Natural killer cell (primary cell): ENCODE data around the gene TANGO2. TPM values are rescaled to one million over a fixed set of nuclear protein-coding genes. Genes with fewer than 3 reads are reported as not detected.

ENCODE experiments used
- ATAC-seq, 3 donors: fragments of 150-1000 bp in 2 of 3; fragments of 200-7000 bp in 1 of 3; cut with Tn5 transposase; 1 replicate in 1 of 3; 2 replicates in 2 of 3; pipeline ENCODE4 v1.10.0; 2021; ENCODE audit warnings: mild to moderate bottlenecking in 2 of 3, moderate library complexity in 2 of 3
- DNase-seq, 2 donors: peaks; one replicate each; pipeline versions ENCODE4 v3.0.0 to v3.0.0-alpha.2; 2013 to 2021; ENCODE audit warnings: mixed read lengths in 1 of 2
- H3K27ac ChIP-seq: one replicate; pipeline ENCODE4 v1.5.1; 2013; ENCODE audit warnings: mild to moderate bottlenecking, low read length
- H3K27me3 ChIP-seq: one replicate; pipeline ENCODE4 v1.6.1; 2013; ENCODE audit warnings: low read length; ENCODE audit not compliant: control insufficient read depth, insufficient read depth
- H3K36me3 ChIP-seq: one replicate; pipeline ENCODE4 v1.6.1; 2013; ENCODE audit warnings: low read length; ENCODE audit not compliant: control insufficient read depth, insufficient read depth
- H3K4me1 ChIP-seq: one replicate; pipeline ENCODE4 v1.6.1; 2013; ENCODE audit warnings: low read length; ENCODE audit not compliant: control insufficient read depth, insufficient read depth
- H3K4me3 ChIP-seq: one replicate; pipeline ENCODE4 v1.5.1; 2013; ENCODE audit warnings: low read length
- H3K9me3 ChIP-seq: one replicate; pipeline ENCODE4 v1.6.1; 2013; ENCODE audit warnings: low read length; ENCODE audit not compliant: control insufficient read depth, insufficient read depth
- H3K27ac Mint-ChIP-seq, 2 donors: one replicate each; pipeline ENCODE4 v1.8.0; 2022; ENCODE audit warnings: mild to moderate bottlenecking in 2 of 2, mixed read lengths in 2 of 2, moderate library complexity in 1 of 2
- H3K27me3 Mint-ChIP-seq, 2 donors: one replicate each; pipeline ENCODE4 v1.8.0; 2022; ENCODE audit warnings: low read depth in 2 of 2, mixed read lengths in 2 of 2
- H3K36me3 Mint-ChIP-seq: one replicate; pipeline ENCODE4 v1.8.0; 2022; ENCODE audit warnings: mixed read lengths
- H3K4me1 Mint-ChIP-seq, 2 donors: one replicate each; pipeline ENCODE4 v1.8.0; 2022; ENCODE audit warnings: mixed read lengths in 2 of 2
- H3K4me3 Mint-ChIP-seq: one replicate; pipeline ENCODE4 v1.8.0; 2022; ENCODE audit warnings: mild to moderate bottlenecking, moderate library complexity, mixed read lengths
- H3K9me3 Mint-ChIP-seq, 2 donors: one replicate each; pipeline ENCODE4 v1.8.0; 2022; ENCODE audit warnings: mixed read lengths in 2 of 2
- WGBS: methylation state at CpG from one replicate; pipeline ENCODE4 v1.1.7; 2013; ENCODE audit warnings: missing lambda C conversion rate; ENCODE audit not compliant: insufficient coverage; 5-methylcytosine and 5-hydroxymethylcytosine counted together
- intact Hi-C: fragments of 100-400 bp; cut with micrococcal nuclease; formaldehyde crosslinking; loops from one replicate; pipeline ENCODE4 v1.14.2; 2022
- total RNA-seq, 4 donors: library from RNA; stranded (reverse); fragments of 120-200 nt in 1 of 4; gene quantifications; one replicate each; pipeline versions ENCODE4 v1.2.3 to v1.2.4, GENCODE V29; 2013 to 2022
- TF ChIP-seq, protein P1 (sequence below): fragments of 200-600 bp; IDR thresholded peaks from one replicate; pipeline ENCODE4 v1.8.0; 2022; ENCODE audit warnings: antibody characterized with exemption

TANGO2 gene
- total RNA-seq, 3 donors from 2014 or later (not counting 1 experiment from before 2014, with no cell fraction given): 33.3 to 53.0 (median 46.2) TPM

DNA sequence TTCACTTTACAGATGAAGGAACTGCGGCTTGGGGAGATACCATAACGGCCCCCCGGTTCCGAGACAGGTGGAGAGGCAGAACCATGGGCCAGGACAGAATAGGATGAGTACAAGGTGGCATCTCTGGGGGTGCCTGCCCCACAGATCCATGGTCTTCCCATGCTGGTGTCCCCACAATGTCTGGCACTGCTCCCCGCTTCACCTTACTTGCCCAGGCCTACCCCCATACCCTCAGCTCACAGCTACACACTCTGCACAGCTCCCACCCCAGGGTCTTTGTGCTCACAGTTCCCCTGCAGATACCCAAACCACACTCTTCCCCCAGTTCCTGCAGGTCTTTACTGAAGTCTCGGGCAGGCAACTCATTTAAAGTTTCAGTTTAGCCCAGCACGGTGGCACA, 47.7 kb downstream of the TANGO2 start:
- H3K27ac Mint-ChIP-seq: no peak overlapping the region
- Histone ChIP-seq H3K9me3 (no peaks in the 10 kb centered on the region), H3K4me3 (no peak overlapping the region), H3K27ac (no peak overlapping the region), H3K27me3 (no peaks in the 10 kb centered on the region), H3K36me3 (peaks cover 10% of the 10 kb centered on the region), H3K4me1 (peaks cover 11% of the 10 kb centered on the region)
- peaks cover 0 to 8% of the 10 kb centered on the region in 2 donors for H3K4me1 Mint-ChIP-seq
- 89% methylated on average over 7 of the region's 7 CpGs for WGBS
- no peaks in the 10 kb centered on the region for H3K36me3 Mint-ChIP-seq
- DNase-seq (no peak), ATAC-seq (no peak)
- no peak overlapping the region for H3K4me3 Mint-ChIP-seq
- H3K27me3 Mint-ChIP-seq: no peaks in the 10 kb centered on the region
- TF ChIP-seq, protein P1, sequence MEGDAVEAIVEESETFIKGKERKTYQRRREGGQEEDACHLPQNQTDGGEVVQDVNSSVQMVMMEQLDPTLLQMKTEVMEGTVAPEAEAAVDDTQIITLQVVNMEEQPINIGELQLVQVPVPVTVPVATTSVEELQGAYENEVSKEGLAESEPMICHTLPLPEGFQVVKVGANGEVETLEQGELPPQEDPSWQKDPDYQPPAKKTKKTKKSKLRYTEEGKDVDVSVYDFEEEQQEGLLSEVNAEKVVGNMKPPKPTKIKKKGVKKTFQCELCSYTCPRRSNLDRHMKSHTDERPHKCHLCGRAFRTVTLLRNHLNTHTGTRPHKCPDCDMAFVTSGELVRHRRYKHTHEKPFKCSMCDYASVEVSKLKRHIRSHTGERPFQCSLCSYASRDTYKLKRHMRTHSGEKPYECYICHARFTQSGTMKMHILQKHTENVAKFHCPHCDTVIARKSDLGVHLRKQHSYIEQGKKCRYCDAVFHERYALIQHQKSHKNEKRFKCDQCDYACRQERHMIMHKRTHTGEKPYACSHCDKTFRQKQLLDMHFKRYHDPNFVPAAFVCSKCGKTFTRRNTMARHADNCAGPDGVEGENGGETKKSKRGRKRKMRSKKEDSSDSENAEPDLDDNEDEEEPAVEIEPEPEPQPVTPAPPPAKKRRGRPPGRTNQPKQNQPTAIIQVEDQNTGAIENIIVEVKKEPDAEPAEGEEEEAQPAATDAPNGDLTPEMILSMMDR: no peak
- intact Hi-C loops: no loop called here
- H3K9me3 Mint-ChIP-seq: no peaks in the 10 kb centered on the region

DNA sequence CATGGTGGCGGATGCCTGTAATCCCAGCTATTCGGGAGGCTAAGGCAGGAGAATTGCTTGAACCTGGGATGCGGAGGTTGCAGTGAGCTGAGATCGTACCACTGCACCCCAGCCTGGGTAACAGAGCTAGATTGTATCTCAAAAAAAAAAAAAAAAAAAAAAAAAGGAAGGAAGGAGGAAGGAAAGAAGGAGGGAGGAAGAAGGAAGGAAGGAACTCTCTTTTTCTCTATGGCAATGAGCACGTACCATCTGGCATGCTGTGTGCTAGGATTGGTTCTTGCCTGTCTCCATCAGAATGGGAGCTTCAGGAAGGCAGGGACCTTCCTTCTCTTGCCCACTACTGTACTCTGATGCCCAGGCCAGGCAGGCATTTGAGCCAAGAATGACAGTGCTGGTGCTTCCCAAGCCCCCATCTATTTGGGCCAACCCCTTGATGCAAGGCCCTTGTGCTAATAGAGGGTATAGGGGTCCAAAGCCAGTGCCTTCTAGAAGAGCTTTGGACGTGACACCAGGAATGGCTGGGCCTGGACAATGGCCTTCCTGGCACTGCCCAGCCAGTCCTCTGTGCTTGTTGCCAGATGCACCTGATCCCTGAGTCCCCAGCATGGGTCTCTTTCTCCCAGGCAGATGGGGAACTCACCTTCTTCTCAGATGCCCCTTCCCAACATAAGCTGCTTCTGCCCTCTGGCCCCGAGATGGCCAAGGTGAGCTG, 48.6 kb downstream of the TANGO2 start:
- TF ChIP-seq, protein P1: no peak
- WGBS: 93% methylated on average over 7 of the region's 7 CpGs
- H3K9me3 ChIP-seq: no peaks in the 10 kb centered on the region
- no peak overlapping the region for H3K4me3 ChIP-seq
- no peak overlapping the region for H3K27ac ChIP-seq
- no peak overlapping the region for H3K27ac Mint-ChIP-seq
- peaks cover 3% of the 10 kb centered on the region for H3K4me1 ChIP-seq
- no peaks in the 10 kb centered on the region for H3K4me1 Mint-ChIP-seq
- H3K36me3 Mint-ChIP-seq: no peaks in the 10 kb centered on the region
- intact Hi-C loops: no loop called here
- ATAC-seq: no peak
- H3K27me3 ChIP-seq: no peaks in the 10 kb centered on the region
- no peak overlapping the region for H3K4me3 Mint-ChIP-seq
- no peaks in the 10 kb centered on the region for H3K9me3 Mint-ChIP-seq
- no peaks in the 10 kb centered on the region for H3K27me3 Mint-ChIP-seq
- H3K36me3 ChIP-seq: peaks cover 5% of the 10 kb centered on the region
- no peak for DNase-seq

DNA sequence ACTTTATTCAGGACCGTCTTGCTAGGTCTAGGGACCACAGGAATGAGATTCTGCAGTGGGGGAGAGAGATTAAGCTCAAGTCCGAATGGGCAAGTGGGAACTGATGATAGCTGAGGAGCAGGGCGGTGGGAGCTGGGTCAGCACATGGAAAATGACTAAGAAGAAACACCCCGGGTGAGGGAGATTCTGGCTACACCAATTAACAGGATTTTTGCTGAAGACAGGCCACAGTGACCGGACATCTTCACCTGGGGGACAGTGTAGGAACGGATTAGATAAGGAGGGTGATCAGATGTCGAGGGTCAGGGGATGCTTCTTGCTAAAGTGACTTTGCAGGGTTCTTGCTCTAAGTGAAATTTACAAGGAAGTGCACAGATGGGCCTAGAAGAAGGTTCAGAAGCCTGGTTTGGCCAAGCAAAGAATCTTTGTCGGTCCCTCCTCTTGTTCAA, 50.6 kb downstream of the TANGO2 start:
- Mint-ChIP-seq H3K9me3 (no peaks in the 10 kb centered on the region), H3K4me1 (no peaks in the 10 kb centered on the region), H3K27me3 (no peaks in the 10 kb centered on the region), H3K36me3 (no peaks in the 10 kb centered on the region), H3K4me3 (no peak overlapping the region), H3K27ac (no peak overlapping the region)
- TF ChIP-seq, protein P1: no peak
- Histone ChIP-seq H3K27ac (no peak overlapping the region), H3K27me3 (no peaks in the 10 kb centered on the region), H3K4me3 (no peak overlapping the region), H3K4me1 (no peaks in the 10 kb centered on the region), H3K9me3 (no peaks in the 10 kb centered on the region), H3K36me3 (no peaks in the 10 kb centered on the region)
- WGBS: 94% methylated on average over 8 of the region's 8 CpGs
- DNase-seq (no peak), ATAC-seq (no peak)
- intact Hi-C loops: no loop called here
